ENCODE data around the gene PRCC.

Gene PRCC

DNA sequence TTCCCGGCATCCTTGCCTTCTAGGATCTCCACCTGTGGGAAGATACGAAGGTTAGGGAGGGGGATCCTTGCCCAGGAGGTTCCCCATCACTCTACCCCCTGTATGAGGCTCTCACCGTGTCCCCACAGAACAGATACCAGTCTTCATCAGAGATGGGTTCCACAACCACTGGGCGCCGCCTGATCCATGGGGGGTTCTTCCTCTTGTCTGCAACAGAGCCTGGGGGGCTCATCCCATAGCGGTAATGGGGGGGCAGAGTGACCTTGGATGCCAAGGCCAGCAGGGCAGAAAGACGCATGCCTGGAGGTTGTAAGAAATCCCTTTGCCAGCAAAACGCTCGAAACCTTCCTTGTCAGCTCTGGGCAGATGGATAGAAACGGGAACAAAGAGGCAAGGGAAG lies 28.9 kb upstream of the PRCC start:
- Histone ChIP-seq H3K4me1 (ENCODE audit: insufficient read depth, low read length, poor library complexity, severe bottlenecking) (peaks cover 18% of the 10 kb centered on the region), H3K4me2 (ENCODE audit: low read depth, low read length, poor library complexity, severe bottlenecking) (no peak overlapping the region), H3K36me3 (ENCODE audit: insufficient read depth, low read length) (peaks cover 16% of the 10 kb centered on the region; the same call in 1 of the 2 replicates), H3K27me3 (ENCODE audit: insufficient read depth, low read length, poor library complexity, severe bottlenecking) (no peaks in the 10 kb centered on the region), H3K4me3 (ENCODE audit: low read length, poor library complexity, severe bottlenecking) (no peak overlapping the region), H3K9ac (ENCODE audit: low read depth, low read length, poor library complexity, severe bottlenecking) (no peak overlapping the region), H3K9me2 (replicated peaks; ENCODE audit: low read depth, low read length) (no peaks in the 10 kb centered on the region), H4K20me1 (ENCODE audit: insufficient read depth, low read length, poor library complexity, severe bottlenecking) (no peaks in the 10 kb centered on the region), H3K79me2 (ENCODE audit: insufficient read depth, low read length) (peaks cover 25% of the 10 kb centered on the region), H3F3A (ENCODE audit: low read depth) (peaks cover 19% of the 10 kb centered on the region; the same call in 1 of the 2 replicates), H2AFZ (ENCODE audit: low read length) (no peak overlapping the region), H3K9me3 (ENCODE audit: insufficient read depth, low read depth, low read length) (no peaks in the 10 kb centered on the region)
- TF ChIP-seq, protein P1, sequence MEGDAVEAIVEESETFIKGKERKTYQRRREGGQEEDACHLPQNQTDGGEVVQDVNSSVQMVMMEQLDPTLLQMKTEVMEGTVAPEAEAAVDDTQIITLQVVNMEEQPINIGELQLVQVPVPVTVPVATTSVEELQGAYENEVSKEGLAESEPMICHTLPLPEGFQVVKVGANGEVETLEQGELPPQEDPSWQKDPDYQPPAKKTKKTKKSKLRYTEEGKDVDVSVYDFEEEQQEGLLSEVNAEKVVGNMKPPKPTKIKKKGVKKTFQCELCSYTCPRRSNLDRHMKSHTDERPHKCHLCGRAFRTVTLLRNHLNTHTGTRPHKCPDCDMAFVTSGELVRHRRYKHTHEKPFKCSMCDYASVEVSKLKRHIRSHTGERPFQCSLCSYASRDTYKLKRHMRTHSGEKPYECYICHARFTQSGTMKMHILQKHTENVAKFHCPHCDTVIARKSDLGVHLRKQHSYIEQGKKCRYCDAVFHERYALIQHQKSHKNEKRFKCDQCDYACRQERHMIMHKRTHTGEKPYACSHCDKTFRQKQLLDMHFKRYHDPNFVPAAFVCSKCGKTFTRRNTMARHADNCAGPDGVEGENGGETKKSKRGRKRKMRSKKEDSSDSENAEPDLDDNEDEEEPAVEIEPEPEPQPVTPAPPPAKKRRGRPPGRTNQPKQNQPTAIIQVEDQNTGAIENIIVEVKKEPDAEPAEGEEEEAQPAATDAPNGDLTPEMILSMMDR (conservative IDR thresholded peaks at IDR 0.05; ENCODE audit: low read length) = no peak
- no peak for TF ChIP-seq EZH2phosphoT487 (IDR thresholded peaks at IDR 0.05; ENCODE audit: borderline replicate concordance)

DNA sequence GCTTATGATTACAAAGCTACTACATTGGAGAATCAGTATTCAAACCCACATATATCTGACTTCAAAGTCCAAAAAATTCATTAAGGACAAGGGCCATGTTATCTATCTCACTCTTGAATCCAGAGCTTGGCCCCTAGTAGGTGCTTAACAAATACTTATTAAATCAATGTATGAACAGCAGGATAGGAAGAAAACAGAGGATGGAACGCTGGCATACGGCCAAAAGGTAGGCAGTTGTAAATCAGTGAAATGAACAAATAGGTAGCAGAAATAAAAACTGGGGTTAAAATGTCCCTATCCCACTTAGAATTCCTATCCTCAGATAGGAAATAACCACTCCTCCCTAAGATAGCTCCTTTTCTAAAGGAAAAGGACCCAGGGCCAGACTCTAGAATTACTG lies 28.4 kb upstream of the PRCC start:
- Histone ChIP-seq H3K27me3 (ENCODE audit: insufficient read depth, low read length, poor library complexity, severe bottlenecking) (no peaks in the 10 kb centered on the region), H3K36me3 (ENCODE audit: insufficient read depth, low read length) (peaks cover 21% of the 10 kb centered on the region; the same call in 1 of the 2 replicates), H2AFZ (ENCODE audit: low read length) (no peak overlapping the region), H4K20me1 (ENCODE audit: insufficient read depth, low read length, poor library complexity, severe bottlenecking) (peaks cover 3% of the 10 kb centered on the region), H3K4me2 (ENCODE audit: low read depth, low read length, poor library complexity, severe bottlenecking) (no peak overlapping the region), H3K79me2 (ENCODE audit: insufficient read depth, low read length) (peaks cover 30% of the 10 kb centered on the region), H3K9me3 (ENCODE audit: insufficient read depth, low read depth, low read length) (no peaks in the 10 kb centered on the region), H3F3A (ENCODE audit: low read depth) (peaks cover 19% of the 10 kb centered on the region; the same call in 1 of the 2 replicates), H3K4me1 (ENCODE audit: insufficient read depth, low read length, poor library complexity, severe bottlenecking) (peaks cover 18% of the 10 kb centered on the region), H3K9me2 (replicated peaks; ENCODE audit: low read depth, low read length) (no peaks in the 10 kb centered on the region), H3K4me3 (ENCODE audit: low read length, poor library complexity, severe bottlenecking) (no peak overlapping the region), H3K9ac (ENCODE audit: low read depth, low read length, poor library complexity, severe bottlenecking) (no peak overlapping the region)
- TF ChIP-seq EZH2phosphoT487 (IDR thresholded peaks at IDR 0.05; ENCODE audit: borderline replicate concordance) = no peak
- TF ChIP-seq, protein P1 (conservative IDR thresholded peaks at IDR 0.05; ENCODE audit: low read length) = no peak

DNA sequence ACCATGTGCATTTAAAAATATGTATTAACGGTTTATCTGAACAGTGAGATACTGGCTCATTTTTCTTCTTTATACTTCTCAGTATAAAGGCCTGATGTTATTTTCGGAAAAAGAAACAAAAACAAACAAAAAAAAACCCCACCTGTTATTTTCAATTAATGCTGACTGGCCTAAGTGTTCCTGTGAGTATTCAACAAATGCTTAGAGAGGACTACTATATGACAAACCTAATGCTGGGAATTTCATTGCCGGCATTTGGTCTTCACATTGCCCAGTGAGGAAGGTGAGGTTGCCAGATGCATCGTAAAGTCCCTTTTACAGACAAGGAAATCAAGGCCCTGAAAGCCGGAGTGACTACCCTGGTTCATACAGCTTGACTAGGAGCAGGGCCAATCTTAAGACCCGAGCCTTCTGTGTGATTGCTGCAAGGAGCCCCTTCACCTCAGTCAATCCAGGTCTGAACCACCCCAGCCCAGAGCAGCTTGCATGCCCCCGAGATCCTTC lies 27.0 kb upstream of the PRCC start:
- Histone ChIP-seq H3K27me3 (ENCODE audit: insufficient read depth, low read length, poor library complexity, severe bottlenecking) (no peaks in the 10 kb centered on the region), H3K9ac (ENCODE audit: low read depth, low read length, poor library complexity, severe bottlenecking) (peak overlapping the region; percentile 93), H3K9me3 (ENCODE audit: insufficient read depth, low read depth, low read length) (no peaks in the 10 kb centered on the region), H3F3A (ENCODE audit: low read depth) (peaks cover 19% of the 10 kb centered on the region; the same call in 1 of the 2 replicates), H3K9me2 (replicated peaks; ENCODE audit: low read depth, low read length) (no peaks in the 10 kb centered on the region), H3K79me2 (ENCODE audit: insufficient read depth, low read length) (peaks cover 42% of the 10 kb centered on the region), H3K4me1 (ENCODE audit: insufficient read depth, low read length, poor library complexity, severe bottlenecking) (peaks cover 18% of the 10 kb centered on the region), H2AFZ (ENCODE audit: low read length) (peak overlapping the region; percentile 88), H3K4me3 (ENCODE audit: low read length, poor library complexity, severe bottlenecking) (peak overlapping the region; percentile 96), H4K20me1 (ENCODE audit: insufficient read depth, low read length, poor library complexity, severe bottlenecking) (peaks cover 11% of the 10 kb centered on the region), H3K4me2 (ENCODE audit: low read depth, low read length, poor library complexity, severe bottlenecking) (peak overlapping the region; percentile 91), H3K36me3 (ENCODE audit: insufficient read depth, low read length) (peaks cover 32% of the 10 kb centered on the region; the same call in 1 of the 2 replicates)
- no peak for TF ChIP-seq EZH2phosphoT487 (IDR thresholded peaks at IDR 0.05; ENCODE audit: borderline replicate concordance)
- TF ChIP-seq, protein P1 (conservative IDR thresholded peaks at IDR 0.05; ENCODE audit: low read length) = no peak
